Mucosa of gallbladder (tissue), 1 donor: ENCODE data around the gene EZR. TPM values are rescaled to one million over a fixed set of nuclear protein-coding genes. Genes with fewer than 3 reads are reported as not detected.

Experiments used
- DNase-seq: peaks from one replicate; pipeline ENCODE4 v3.0.0-alpha.2; 2020; ENCODE audit warnings: low spot score
- total RNA-seq: library from RNA; stranded (reverse); gene quantifications from one replicate; pipeline ENCODE4 v1.2.1, GENCODE V29; 2021
- donor health status: DM: no; HTN: no; CAD: no.

The EZR gene
- total RNA-seq, 1 donor from 2014 or later = 297 TPM

GRCh38 chr6:158776737-158777136 is 42.4 kb downstream of the EZR start:
- no peak for DNase-seq

- DNase-seq = no peak
Observed at GRCh38 chr6:158775832-158776231, 43.3 kb downstream of the EZR start.

DNA sequence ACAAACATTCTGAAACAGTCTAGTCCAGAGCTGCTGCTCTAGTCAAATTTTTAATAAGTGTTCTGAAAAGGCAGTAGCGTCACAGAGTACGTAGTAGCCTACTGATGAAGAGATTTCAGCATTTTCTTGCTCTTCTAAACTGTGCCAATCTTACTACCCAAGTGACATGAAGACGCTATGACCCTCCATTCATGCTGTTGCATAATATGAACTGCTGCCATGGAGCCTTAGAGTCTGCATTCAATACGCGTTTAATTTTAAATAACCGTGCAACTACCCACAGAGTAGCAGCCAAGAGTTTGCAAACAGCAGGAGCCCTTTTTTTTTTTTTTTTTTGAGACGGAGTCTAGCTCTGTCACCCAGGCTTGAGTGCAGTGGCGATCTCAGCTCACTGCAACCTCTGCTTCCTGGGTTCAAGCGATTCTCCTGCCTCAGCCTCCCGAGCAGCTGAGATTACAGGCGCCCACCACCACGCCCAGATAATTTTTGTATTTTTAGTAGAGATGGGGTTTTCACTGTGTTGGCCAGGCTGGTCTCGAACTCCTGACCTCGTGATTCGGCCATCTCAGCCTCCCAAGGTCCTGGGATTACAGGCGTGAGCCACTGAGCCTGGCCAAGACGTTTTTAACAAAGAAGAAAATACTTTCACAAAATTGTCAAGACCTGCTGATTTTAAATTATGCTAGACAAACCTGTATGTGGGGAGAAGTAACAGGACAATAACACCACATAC is 44.3 kb downstream of the EZR start:
- no peak for DNase-seq

DNA sequence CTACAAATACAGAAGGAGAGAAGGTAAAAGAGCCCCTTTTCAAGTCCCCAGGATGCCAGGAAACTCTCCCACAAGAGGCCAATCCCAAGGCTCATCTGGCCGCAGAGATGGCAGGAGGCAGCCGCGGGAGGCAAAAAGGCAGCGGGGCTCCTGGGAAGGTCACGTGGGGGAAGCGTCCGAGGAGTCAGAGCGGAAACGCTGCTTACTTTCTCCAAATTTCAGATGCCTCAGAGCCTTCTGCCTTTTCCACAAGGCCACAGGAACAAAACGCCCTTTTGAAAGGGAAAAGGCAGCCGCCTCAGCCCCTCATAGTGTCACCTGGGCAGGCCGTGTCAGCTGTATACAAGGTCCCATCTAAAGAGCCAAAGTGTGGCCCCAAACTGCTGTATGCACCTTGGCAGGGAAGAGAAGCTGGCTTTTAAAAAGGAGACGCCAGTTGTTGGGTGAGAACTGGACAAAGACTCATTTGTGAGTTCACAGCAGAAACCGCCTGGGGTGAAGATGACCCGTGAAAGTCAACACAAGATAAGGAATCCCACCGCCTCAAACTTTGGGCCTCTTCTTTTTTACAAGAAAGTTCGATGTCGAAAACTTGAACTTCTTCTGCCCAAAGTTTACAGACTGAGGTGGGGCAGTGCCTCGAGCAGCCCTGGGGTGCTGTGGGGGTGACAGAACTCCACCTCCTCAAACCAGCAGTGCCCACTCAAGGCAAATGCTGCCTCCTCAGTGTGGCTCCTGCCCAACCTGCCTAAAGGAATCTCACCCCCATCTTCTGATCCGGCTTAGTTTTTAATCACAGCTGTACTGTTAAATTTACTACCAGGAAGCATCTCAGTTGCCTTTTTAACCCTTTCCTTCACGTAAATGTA is 45.4 kb downstream of the EZR start:
- DNase-seq = no peak

DNA sequence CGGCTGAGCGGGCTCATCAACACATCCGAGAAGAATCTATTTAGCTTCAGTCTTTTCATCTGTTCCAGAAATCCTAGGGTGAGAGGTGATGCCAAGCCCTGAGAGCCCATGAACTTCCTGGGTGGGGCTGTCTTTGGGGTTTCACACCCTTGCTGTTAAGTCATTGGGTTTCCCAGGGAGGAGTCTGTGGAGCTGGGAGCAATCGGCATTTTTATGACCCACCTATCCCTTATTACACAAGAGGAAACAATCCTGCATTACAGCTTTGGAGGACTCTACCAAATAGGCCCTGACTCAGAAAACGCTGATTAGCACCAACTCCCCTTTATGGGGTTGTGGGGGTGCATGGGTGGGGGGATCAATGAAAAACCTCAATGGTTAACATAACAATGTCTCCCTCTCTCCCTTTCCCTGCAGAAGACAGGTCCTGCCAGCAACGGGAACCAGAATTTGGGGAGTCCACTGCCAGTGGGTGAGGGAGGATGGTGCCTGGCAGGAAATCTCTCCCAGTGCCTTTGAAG is 46.3 kb downstream of the EZR start:
- no peak for DNase-seq

GRCh38 chr6:158772172-158772571 is 47.0 kb downstream of the EZR start:
- DNase-seq = no peak

- no peak for DNase-seq
Observed at GRCh38 chr6:158771399-158772152, 47.6 kb downstream of the EZR start.

DNA sequence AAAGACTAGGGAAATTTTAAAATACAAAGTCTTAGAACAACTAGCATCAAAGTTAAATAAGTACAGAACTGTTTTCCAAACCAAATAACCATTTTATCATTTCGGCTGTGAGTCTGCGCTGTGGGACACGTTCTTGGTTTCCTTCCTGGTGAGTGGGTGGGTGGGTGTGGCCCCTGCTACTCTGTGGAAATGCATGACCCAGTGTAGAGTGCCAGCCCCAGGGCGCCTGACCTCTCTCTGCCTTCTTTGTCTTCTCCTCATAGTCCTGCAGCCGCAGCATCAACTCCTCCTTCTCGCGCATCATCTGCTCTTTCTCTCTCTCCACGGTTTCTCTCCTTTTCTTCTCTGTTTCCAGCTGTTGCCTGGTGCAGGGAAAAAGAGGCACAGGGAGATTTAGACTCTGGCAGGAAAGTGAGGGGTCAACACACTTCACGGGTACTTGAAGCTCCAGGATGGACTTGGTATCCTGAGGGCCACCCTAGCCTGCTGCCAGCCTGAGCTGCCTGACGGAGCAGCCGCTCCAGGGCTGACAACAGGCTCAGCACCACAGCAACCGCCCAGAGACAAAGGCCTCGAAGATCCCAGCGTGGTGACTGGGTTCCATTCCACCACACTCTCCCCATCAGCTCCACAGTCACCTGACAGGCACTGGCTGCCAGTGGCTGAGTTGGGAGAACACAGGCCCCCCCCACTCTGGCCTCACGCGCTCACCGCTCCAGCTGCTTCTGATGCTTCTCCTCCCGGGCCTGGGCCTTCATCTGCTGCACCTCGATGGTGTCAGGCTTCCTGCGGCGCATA is 48.4 kb downstream of the EZR start:
- DNase-seq = no peak

DNA sequence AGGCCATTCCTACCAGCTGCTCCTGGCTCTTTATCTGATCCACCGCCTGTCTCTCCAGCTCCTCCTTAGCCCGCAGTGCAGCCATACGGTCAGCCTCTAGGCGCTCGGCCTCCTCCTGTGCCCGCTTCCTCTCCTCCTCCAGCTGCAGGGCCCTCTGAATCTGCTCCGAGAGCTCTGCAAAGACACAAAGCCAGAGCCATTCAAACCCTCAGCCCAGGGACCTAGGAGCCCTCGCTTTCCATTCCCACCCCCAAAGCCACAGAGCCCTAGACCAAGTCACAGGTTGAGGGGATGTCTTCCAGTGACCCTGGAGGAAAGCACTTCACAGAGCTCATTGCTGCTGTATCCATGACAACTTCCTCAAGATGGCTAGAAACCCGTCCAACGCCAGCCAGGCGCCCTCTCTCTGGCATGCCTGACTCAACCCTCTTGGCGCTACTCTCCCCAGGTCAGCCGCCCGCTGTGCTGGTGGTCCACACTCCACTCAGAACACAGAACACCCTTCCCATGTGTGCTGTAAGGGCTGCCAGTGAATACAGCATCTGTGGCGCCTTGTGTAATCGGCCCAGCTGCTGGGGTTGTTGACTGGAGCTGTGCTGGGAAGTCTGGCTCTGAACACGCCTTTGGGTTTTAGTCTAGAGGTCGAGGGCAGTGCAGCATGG is 49.3 kb downstream of the EZR start:
- no peak for DNase-seq

- no peak for DNase-seq
Observed at GRCh38 chr6:158769234-158769770, 49.9 kb downstream of the EZR start.

DNA sequence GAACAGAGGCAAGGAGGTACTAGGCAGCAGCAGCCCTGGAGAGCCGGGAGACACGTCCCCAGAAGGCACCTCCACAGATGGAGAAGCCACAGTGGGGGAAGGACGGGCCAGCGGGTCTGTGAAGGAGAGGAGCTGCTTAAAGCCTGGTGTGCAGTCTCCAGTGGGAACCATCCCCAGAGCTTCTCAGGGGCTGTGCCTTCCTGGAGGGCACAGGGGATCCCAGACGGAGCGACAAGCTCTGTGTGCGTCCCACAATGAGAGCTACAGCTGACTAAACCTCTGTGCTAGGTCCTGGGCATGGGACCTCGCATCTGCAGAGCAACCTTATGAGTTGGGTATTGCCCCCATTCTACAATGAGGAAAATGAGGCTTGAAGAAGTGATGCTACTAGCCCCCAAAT is 50.7 kb downstream of the EZR start:
- DNase-seq = no peak

DNA sequence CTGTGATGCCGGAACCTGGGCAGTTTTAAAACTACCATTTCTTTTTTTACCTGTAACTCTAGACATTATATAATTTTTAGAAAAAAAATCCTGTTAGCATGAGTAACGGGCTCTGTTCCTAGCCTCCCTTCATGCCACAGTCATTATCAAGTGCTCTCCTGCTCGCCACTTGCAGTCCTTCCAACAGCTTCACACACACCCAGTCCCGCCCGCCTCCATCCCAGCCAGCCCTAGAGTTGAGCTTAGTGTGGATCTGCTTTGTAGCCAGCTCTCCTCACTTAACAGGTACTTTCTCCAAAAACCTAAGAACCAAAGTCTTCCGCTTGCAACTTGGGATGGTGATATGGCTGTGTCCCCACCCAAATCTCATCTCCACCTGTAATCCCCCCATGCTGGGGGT is 51.5 kb downstream of the EZR start:
- no peak for DNase-seq

DNA sequence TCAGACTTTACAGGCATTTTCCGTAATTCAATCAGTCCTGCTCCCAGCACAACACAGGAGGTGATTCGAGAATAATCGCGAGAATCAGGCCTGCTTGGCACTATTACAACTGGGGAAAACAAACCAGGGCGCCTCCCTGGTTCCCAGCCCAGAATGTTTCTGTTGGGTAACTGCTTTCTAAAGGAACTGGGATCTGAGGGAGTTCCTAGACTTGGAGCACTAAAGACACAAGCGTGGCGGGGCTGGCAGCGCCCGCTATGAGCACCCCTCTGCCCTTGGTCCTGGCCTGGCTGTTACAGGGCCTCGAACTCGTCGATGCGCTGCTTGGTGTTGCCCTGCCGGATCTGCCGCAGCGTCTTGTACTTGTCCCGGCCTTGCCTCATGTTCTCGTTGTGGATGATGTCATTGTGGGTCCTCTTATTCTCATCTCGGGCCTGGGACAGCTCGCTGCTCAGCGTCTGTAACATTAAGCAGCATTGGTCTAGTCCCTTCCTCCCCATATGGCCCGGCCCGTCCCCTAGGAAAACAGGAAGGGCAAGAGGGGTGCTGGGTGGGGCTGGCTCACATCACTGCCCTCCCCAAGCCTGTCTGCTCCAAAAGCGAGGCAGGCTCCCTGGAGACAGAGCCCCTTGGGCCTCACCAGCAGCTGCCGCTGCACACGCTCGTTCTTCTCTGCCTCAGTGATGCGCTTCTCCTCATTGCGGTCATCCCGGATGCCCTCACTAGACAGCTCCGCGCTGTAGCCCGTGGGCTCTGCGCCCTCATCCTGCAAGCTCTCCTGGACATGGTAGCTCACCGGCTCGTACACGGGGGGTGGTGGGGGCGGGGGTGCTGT is 52.3 kb downstream of the EZR start:
- DNase-seq = no peak

- no peak for DNase-seq
Observed at GRCh38 chr6:158765499-158766068, 53.6 kb downstream of the EZR start.

- no peak for DNase-seq
Observed at GRCh38 chr6:158764926-158765325, 54.2 kb downstream of the EZR start.

- no peak for DNase-seq
Observed at GRCh38 chr6:158764183-158764849, 54.9 kb downstream of the EZR start.

- DNase-seq = no peak
Observed at GRCh38 chr6:158763434-158764182, 55.6 kb downstream of the EZR start.
